ENCODE data around the gene CXCL3. TPM values are rescaled to one million over a fixed set of nuclear protein-coding genes. Genes with fewer than 3 reads are reported as not detected.

The CXCL3 gene
- polyA plus RNA-seq, 1 donor (not counting 4 experiments of a cell fraction or from before 2014, with no cell fraction given) = 10.8 TPM

DNA sequence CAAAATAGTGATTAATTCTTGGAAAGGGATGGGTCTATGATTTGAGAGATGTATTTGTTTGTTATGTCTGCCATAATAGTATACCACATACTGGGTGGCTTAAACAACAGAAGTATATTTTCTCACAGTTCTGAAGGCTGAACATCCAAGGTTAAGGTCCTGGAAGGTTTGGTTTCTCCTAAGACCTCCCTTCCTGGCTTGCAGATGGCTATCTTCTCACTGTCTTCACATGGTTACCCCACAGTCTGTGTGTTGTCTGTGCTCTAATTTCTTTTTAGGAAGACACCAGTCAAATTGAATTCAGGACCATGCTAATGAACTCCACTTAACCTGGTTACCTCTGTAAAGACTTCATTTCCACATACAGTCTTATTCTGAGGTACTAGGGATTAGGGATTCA lies 34.9 kb upstream of the CXCL3 start:
- DNase-seq (ENCODE audit: low read depth, low spot score) = no peak
- Histone ChIP-seq H3K27ac (ENCODE audit: control insufficient read depth, insufficient read depth, low read length) (no peak overlapping the region), H3K79me2 (ENCODE audit: control insufficient read depth, insufficient read depth, low read length) (no peaks in the 10 kb centered on the region), H3K4me2 (ENCODE audit: control insufficient read depth, extremely low read depth, insufficient read depth, low read depth, low read length) (no peak overlapping the region), H4K20me1 (ENCODE audit: control insufficient read depth, extremely low read depth, insufficient read depth, low read length) (no peaks in the 10 kb centered on the region), H3K4me3 (ENCODE audit: control insufficient read depth in 2 of 3, extremely low read depth in 1 of 3, insufficient read depth in 2 of 3, low read depth in 1 of 3, low read length in 3 of 3) (no peak overlapping the region), H3K9ac (ENCODE audit: control insufficient read depth, extremely low read depth, insufficient read depth, low read length) (no peak overlapping the region), H3K9me1 (ENCODE audit: control insufficient read depth, extremely low read depth, insufficient read depth, low read length) (no peaks in the 10 kb centered on the region), H3K4me1 (ENCODE audit: control insufficient read depth, extremely low read depth, insufficient read depth, low read length) (no peaks in the 10 kb centered on the region), H3K36me3 (ENCODE audit: control insufficient read depth in 2 of 2, extremely low read depth in 1 of 2, insufficient read depth in 2 of 2, low read length in 2 of 2) (no peaks in the 10 kb centered on the region), H3K27me3 (ENCODE audit: control insufficient read depth, extremely low read depth, insufficient read depth, low read length) (no peaks in the 10 kb centered on the region), H2AFZ (ENCODE audit: control insufficient read depth, low read length) (no peak overlapping the region), H3K9me3 (ENCODE audit: control insufficient read depth, low read depth, low read length) (no peaks in the 10 kb centered on the region)
- no peak for TF ChIP-seq CTCF (optimal IDR thresholded peaks at IDR 0.05 in 1 of 3, IDR thresholded peaks at IDR 0.05 in 1 of 3, conservative IDR thresholded peaks at IDR 0.05 in 1 of 3; ENCODE audit: extremely low read depth in 1 of 3, insufficient read depth in 2 of 3, low read length in 3 of 3)
- TF ChIP-seq EZH2 (IDR thresholded peaks at IDR 0.05; ENCODE audit: low read length) = no peak
- no peak for FAIRE-seq
- dilution Hi-C loops (cut with MboI; ENCODE audit: extremely low pct_ligation_motif_present, low sequenced_read_pairs) = no loop called here

GRCh38 chr4:74072739-74073138 lies 34.2 kb upstream of the CXCL3 start:
- no peak overlapping the region for H3K4me2 ChIP-seq (ENCODE audit: control insufficient read depth, extremely low read depth, insufficient read depth, low read depth, low read length)
- FAIRE-seq (no peak), DNase-seq (ENCODE audit: low read depth, low spot score) (no peak)
- no peak overlapping the region for H3K27ac ChIP-seq (ENCODE audit: control insufficient read depth, insufficient read depth, low read length)
- H3K9me1 ChIP-seq (ENCODE audit: control insufficient read depth, extremely low read depth, insufficient read depth, low read length) = no peaks in the 10 kb centered on the region
- H3K9ac ChIP-seq (ENCODE audit: control insufficient read depth, extremely low read depth, insufficient read depth, low read length) = no peak overlapping the region
- no peaks in the 10 kb centered on the region for H4K20me1 ChIP-seq (ENCODE audit: control insufficient read depth, extremely low read depth, insufficient read depth, low read length)
- no peak for TF ChIP-seq CTCF (optimal IDR thresholded peaks at IDR 0.05 in 1 of 3, IDR thresholded peaks at IDR 0.05 in 1 of 3, conservative IDR thresholded peaks at IDR 0.05 in 1 of 3; ENCODE audit: extremely low read depth in 1 of 3, insufficient read depth in 2 of 3, low read length in 3 of 3)
- no peak for TF ChIP-seq EZH2 (IDR thresholded peaks at IDR 0.05; ENCODE audit: low read length)
- H3K9me3 ChIP-seq (ENCODE audit: control insufficient read depth, low read depth, low read length) = no peaks in the 10 kb centered on the region
- H3K36me3 ChIP-seq (ENCODE audit: control insufficient read depth in 2 of 2, extremely low read depth in 1 of 2, insufficient read depth in 2 of 2, low read length in 2 of 2) = no peaks in the 10 kb centered on the region
- no peaks in the 10 kb centered on the region for H3K27me3 ChIP-seq (ENCODE audit: control insufficient read depth, extremely low read depth, insufficient read depth, low read length)
- H3K4me1 ChIP-seq (ENCODE audit: control insufficient read depth, extremely low read depth, insufficient read depth, low read length) = no peaks in the 10 kb centered on the region
- no peak overlapping the region for H3K4me3 ChIP-seq (ENCODE audit: control insufficient read depth in 2 of 3, extremely low read depth in 1 of 3, insufficient read depth in 2 of 3, low read depth in 1 of 3, low read length in 3 of 3)
- H2AFZ ChIP-seq (ENCODE audit: control insufficient read depth, low read length) = no peak overlapping the region
- no peaks in the 10 kb centered on the region for H3K79me2 ChIP-seq (ENCODE audit: control insufficient read depth, insufficient read depth, low read length)
- dilution Hi-C loops (cut with MboI; ENCODE audit: extremely low pct_ligation_motif_present, low sequenced_read_pairs) = no loop called here

All from keratinocyte (primary cell).